NCI-H2081 treated with DMSO at 0.1 percent for 48 hours (cell line): Measurements from ENCODE around the gene C1QTNF1.
"Not testable (repeated sequence)": the region's sequence is repeated elsewhere in the genome, so short reads cannot be mapped to it uniquely, and the experiment has no call there.

Experiments
- DNase-seq: peaks from one replicate; lab custom pipeline; 2025; lab: John Stamatoyannopoulos, UW

Gene C1QTNF1

DNA sequence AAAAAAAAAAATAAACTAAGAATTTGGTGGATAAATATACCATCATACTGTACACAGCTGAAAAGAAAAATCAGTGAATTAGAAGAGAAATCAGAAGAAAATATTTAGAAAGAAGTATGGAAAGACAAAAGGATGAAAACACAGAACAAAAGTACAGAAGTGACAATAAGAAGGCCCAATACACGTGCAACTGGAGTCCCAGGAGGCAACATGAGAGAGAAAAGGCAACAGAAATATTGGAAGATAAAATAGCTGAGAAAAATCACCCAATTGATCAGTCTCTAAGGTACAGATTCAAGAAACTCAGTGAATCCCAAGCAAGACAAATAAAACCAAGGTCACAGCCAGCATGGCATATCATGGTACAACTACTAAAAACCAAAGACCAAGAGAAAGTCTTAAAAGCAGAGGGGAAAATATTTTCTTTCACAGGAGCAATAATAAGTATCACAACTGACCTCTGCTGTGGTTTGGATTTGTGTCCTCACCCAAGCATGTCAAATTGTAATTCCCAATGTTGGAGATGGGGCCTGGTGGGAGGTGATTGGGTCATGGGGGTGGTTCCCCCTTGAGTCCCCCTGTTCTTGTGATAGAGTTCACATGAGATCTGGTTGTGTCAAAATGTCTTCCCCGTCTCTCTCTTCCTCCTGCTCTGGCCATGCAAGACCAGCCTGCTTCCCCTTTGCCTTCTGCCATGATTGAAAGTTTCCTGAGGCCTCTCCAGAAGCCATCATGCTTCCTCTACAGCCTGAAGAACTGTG, 30.4 kb downstream of the C1QTNF1 start:
- DNase-seq: no peak

DNA sequence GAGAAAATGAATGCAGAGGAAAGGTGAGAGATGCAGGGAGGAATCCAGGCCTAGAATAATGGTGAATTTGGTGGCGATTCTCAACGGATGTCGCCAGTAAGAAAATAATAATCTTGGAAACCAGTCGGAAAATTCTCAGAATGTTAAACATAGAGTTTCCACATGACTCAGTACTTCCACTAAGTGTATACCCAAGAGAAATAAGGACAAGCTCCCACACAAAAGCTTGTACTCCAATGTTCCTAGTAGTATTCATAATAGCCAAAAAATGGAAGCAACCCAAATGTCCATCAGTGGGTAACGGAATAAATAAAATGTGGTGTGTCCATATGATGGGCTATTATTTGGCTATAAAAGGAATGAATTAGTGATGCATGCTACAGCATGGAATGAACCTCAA, 31.2 kb downstream of the C1QTNF1 start:
- DNase-seq: no peak

DNA sequence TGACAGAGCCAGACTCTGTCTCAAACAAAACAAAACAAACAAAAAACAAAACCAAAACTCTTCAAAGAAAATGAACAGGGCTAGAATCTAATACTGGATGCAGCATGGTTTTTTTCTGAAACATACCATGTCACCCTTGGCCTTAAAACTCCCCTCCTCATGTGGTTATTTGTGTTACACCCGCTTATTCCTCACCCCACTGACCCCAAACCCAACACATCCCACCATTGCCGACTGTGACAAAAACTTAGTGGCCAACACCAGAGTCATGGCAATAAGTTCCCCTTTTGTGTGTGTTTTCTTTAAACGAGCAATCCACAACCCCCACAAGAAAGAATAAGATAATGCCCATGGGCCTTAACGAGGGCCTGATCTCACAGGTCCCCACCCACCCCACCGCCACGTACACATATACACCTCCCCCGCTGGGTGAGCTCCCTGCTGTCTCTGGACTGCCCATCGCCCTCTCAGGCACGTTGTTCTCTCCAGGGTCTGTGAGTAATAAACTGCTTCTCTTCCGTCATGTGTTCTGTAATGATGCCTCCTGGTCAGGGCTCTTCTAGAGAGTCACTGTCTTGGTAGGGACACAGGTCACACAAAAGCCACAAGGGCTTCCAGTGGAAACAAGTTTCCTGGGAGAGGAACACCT, 33.9 kb downstream of the C1QTNF1 start:
- DNase-seq: no peak

DNA sequence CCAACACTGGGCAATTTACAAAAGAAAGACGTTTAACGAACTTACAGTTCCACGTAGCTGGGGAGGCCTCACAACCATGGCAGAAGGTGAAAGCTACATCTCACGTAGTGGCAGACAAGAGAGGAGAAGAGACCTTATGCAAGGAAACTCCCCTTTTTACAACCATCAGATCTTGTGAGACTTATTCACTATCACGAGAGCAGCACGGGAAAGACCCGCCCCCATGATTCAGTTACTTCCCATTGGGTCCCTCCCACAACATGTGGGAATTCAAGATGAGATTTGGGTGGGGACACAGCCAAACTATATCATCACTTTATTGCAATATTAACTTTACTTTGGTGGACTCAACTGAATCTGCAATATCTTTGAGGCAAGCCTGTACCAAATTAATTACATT, 38.7 kb downstream of the C1QTNF1 start:
- DNase-seq: no peak

DNA sequence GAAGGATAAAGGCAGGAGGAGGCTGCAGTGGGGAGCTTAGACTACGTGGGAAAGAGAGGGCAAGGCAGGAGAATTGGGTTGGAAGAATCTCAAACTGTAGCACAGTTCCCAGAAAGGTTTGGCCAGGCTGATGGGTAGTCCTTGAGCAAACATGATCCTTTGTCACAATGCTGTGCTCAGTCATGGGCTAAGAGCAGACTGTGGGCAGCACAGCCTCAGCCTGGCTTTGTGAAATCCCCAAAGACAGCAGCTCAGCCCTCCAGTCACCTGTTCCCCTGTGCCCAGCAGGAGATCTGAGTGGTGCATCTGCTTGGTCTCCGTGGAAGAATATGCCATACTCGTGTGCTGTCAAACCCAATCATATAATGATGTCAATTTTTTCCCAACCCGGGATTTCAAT, 40.1 kb downstream of the C1QTNF1 start:
- DNase-seq: no peak

DNA sequence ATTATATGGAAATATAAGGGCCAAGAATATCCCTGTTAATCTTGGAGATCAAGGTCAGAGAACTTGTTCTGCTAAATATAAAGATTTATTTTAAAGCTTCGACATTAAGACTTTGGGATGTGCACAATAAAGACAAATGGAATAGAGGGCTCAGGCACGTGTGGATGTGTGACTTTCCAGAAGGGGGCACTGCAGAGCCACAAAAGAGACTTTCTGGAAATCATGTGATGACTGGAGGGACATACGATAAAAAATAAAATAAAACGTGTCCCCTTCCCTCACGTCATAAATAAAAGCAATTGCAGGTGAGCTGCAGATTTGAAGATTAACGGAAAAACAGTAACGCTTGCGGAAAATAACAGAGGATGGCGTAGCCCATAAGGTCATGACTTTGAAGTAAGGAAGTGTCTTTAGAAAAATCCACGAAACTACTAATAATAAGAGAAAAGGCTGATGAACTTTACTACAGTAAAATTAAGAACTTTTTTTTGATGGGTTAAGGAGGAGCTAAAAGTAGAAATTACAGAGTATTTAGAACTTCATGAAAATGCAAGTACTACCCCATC, 41.2 kb downstream of the C1QTNF1 start:
- DNase-seq: no peak

DNA sequence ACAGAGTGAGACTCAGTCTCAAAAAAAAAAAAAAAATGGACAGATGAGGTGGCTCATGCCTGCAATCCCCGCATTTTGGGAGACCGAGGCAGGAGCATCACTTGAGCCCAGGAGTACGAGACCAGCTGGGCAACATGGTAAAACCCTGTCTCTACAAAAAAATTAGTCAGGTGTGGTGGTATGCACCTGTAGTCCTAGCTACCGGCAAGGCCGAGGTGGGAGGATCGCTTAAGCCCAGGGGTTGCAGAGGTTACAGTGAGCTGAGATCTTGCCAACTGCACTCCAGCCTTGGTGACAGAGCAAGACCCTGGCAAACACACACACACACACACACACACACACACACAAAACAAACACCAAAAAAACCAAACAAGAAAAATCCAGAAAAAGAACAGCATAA, 43.0 kb downstream of the C1QTNF1 start:
- DNase-seq: no peak

DNA sequence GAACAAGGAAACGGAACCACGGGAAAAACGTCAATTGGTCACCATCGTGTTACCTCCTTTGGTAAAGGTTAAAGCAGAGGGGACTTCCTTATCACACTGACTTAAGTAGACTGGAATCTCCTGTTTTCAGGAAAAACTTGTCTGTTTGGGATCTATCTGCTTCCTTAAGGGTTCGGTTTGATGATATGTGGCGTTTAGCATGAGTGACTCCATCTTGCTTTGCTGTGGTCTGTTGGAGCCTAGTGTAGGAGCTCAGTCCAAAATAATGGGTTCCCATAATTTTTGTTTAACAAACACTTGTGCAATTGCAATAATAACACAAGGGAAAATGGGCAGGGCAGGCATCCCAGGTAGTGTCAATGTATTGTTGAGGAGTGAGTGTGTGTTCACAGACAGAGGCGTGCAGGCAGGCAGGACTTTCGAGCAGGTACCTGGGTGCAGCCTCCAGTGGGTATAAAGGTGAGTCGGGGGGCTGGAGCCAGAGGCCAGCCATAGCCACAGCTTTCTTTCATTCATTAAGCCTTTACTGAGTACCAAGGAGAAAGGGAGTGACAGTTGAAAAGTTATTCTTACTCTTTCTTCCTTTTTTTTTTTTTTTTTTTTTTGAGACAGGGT, 46.4 kb downstream of the C1QTNF1 start:
- no peak for DNase-seq

DNA sequence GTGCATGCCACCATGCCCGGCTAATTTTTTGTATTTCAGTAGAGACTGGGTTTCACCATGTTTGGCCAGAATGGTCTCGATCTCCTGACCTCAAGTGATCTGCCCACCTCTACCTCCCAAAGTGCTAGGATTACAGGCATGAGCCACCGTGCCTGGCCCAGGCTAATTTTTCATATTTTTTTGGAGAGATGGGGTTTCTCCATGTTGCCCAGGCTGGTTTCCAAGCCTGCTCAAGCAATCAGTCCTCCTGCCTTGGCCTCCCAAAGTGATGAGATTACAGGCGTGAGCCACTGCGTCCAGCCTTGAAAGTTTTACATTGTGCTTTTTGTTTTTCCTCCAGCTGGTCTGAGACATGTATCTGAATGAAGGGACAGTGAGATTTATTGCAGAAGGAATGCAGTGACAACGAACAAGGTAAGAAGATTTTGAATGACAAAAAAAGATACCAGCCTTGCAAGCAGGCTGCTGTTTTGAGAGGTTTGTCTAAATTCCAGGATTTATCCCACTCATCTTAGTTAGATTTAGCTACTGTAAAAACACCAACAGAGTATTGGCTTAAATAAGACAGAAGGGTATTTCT, 47.3 kb downstream of the C1QTNF1 start:
- no peak for DNase-seq

DNA sequence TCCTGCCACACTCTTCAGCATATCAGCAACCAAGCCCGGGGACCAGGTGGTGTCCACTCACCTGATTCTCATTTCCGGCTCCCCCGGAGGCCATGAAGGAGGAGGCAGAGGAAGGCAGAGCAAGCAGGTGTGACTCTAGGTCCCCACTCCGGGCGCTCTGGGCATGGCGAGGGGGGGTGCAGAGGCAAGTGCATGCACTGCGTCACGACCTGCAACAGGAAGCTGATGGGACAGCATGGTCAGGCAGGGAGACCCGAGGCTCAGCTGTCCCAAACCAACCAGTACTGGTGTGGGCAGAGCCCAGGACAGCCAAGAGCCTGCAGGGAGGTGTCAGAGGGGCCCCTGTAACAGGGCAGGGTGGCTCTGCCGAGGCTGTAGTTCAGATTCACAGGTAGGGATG, 48.6 kb downstream of the C1QTNF1 start:
- no peak for DNase-seq

DNA sequence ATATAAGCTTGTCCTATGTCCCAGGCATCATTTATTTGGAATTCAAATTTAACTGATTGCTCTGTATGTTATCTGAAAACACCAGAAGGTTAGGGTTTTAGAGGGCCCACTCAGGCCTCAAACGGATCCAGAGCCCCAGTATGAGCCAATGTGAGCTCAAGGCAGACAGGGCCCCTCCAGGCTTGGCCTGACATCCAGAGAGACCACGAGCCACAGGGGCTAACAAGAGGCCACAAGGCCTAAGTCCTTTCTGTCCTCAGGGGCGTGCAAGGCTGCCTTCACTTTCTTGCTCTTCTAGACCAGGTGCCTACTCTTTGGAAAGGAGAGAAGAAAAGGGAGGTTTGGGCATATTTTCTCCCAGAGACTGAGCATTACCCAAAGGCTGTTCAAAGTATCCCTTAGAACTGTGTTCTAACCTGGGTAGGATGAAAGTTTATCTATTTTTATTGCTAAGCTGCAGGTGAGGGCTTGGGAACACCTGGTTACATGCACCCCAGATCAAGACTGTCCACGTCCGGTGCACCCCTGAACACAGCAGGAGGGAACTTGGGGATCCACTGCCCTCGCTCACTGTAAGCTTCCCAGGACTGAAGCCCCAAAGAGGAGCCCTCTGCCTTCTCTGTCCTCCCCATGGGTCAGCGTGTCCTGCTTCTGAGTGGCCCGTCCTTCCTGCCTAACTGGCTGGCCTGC, 49.2 kb downstream of the C1QTNF1 start:
- no peak for DNase-seq

DNA sequence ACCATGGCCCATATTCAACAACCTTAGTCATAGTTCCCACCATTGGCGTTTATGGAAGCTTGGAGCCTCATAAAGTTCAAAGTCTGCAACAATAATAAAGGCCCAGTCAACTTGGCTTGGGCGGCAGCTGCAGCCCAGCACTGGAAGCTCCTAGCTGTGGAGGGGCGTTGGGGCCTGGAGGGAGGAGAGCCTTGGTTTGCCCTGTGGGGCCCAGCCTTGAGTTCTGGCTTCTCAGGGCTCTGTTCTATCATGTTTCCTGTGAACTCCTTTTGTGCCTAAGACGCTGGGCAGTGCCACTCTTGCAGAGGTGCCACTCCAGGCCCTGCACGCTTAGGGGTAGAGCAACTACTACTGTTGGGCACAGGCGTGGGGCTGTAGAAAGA, 49.7 kb downstream of the C1QTNF1 start:
- no peak for DNase-seq

DNA sequence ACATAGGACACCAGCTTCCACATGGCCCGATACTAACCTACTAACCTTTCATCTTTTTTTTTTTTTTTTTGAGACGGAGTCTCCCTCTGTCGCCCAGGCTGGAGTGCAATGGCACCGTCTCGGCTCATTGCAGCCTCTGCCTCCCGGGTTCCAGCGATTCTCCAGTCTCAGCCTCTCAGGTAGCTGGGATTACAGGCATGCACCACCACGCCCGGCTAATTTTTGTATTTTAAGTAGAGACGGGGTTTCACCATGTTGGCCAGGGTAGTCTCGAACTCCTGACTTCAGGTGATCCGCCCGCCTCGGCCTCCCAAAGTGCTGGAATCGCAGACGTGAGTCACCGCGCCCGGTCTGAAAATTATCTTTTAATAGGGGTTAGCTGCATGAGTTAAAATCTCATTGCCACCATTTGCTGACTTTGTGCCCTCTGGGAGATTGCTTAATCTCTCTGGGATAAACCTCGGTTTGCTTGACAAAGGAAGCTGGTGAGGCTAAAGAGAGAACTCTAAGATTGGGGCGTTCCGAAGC, 50.2 kb downstream of the C1QTNF1 start:
- DNase-seq: not testable (repeated sequence)

DNA sequence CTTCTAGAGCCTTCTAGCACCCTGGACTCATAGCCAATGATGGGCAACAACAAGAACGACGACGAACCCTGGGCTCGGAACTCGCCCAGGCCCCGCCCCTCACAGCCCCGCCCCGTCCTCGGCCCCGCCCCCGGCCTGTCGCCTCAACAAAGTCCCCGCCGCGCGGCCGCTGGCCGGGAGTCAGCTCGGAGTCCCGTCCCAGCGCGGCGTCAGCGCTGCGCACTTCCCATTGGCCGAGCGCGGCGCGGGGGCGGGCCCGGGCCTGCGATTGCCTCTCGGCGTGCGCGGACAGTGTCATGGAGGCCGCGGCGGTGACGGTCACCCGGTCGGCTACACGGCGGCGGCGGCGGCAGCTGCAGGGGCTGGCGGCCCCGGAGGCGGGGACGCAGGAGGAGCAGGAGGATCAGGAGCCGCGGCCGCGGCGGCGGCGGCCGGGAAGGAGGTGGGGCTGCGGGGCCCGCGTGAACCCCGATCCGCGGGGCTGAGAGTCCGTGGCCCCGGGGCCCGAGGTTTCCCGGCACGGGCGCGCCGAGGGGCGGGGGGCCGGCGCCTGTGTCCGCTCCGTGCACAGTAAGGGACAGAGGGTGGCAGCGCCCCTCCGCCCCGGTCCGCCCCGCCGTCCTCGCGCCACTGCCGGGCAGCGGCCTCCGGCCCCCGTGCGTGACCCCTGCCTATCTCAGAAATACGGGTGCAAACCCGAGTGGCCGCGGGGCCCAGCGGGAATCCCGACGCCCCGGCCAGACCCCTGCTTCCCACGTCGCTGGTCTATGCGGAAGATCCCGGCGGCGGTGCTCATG, 50.9 kb downstream of the C1QTNF1 start, which contains the start of gene ENGASE:
ENGASE (plus strand) TSS at position 176 of the 797 bp plus-strand sequence; CDS start at position 297, 121 bp downstream.
- DNase-seq: peak; percentile 72

DNA sequence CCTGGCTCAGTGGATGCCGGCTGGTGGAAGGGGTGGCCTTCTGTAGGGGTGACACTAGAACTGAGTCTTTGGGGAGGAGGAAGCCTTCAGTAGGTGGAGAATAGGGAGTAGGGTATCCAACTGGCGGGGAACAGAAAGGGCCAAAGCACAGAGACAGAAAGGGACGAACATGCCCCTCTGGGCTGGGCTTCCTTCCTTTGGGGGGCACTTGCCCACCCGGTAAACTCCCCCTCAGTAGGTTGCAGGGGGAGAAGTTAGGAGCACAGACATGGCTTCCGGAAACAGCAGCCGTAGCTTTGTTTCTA, 51.4 kb downstream of the C1QTNF1 start:
- DNase-seq: no peak

DNA sequence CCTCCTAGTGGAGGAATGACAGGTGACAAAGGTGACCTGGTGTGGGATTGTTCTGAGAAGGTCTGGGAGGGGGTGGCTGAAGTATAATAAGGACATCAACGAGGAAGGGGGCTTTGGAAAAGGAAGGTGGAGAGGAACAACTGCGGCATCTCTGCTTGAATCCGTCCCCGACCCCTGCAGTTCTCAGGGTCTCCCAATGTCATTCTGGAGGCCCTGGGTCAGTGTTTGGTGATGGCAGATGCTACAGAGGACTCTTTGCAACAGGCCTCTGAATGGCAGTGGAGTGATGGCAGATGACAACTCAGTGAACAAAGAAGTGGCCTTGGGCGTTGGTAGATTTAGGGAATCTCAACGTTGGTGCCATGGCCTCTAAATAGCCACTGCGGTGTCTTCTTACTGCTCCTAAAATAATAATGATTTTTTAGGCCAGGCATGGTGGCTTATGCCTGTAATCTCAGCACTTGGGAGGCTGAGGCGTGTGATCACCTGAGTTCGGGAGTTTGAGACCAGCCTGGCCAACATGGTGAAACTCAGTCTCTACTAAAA, 52.0 kb downstream of the C1QTNF1 start:
- no peak for DNase-seq

DNA sequence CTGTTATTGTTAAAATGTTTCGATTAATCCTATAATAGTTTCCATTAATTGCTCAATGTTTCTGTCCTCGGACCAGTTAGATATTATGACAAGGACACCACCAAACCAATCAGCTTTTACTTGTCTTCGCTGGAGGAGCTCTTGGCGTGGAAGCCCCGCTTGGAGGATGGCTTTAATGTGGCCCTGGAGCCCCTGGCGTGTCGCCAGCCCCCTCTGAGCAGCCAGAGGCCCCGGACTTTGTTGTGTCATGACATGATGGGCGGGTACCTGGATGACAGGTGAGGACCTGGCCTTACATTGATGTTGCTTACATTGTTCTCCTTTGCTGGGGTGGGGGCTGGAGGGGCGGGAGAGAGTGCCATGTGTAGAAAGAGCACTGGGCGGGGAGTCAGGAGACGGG, 53.6 kb downstream of the C1QTNF1 start:
- DNase-seq: no peak

DNA sequence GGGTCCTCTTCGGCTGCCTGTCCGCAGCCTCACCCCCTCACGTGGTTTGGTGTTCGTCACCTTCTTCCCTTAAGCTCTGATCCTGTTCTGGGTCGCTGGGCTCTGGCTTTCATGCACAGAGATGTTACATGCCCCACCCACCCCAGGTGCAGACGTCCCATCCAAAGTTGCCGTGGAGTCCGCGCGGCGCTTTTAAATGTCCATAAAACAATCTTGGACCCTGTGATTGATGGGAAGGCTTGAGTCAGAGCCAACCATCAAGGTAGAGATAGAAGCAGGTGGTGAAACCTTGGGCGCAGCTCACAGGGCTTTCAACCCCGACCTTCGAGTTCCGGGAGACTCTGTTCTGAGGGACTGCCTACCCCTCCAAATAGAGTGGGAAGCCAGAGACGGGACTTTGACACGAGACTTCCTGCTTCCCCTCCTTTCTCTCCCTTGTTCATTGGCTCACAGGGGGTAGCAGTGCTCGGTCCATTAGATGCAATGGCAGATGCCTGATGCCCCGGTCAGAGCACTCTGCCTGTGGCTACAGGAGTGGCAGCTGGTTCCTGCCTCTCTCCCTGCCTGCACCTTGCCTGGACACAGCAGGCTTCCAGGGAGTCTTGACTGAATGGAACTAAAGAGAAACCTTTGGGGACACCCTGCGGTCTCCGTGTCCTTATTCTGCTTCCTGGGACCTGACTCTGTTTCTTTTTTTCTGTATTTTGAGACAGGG, 54.7 kb downstream of the C1QTNF1 start:
- DNase-seq: no peak

DNA sequence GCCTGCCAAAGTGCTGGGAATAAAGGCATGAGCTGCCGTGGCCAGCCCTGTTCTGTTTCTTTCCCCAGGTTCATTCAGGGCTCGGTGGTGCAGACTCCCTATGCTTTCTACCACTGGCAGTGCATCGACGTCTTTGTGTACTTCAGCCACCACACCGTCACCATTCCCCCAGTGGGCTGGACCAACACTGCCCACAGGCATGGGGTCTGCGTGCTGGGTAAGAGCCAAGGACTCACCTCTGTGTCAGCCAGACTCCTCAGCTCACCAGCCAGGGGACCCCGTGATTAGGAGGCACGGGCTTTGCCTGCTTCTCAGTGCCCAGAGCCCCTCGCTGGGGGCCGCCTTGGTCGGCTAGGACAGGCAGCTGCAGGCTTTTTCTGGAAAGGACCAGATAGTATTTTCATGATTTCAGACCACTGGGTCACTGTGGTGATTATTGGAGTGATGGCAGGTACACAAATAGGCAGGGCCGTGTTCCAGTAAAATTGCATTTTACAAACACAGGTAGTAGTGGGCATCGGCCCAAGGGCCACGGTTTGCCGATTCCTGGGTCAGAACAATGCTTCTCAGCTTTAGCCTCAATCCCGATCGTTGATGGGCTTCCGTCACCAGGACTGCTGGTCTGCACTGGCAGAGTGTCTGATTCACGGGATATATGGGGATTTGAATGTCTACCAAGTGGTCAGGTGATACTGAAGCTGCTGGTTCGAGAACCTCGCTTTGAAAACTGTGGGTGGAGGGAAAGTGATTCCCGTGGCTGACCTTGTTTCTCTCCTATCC, 55.6 kb downstream of the C1QTNF1 start:
- DNase-seq: no peak
